Activated CD8-positive, alpha-beta memory T cell treated with anti-CD3 and anti-CD28 coated beads for 4 hours (primary cell): ENCODE data around the gene PSMC6.
A peak's percentile ranks its signal among the peaks of the same experiment; 100 is the strongest.
"Not testable (repeated sequence)": the region's sequence is repeated elsewhere in the genome, so short reads cannot be mapped to it uniquely, and the experiment has no call there.

Experiments used
- DNase-seq, 2 donors: peaks; one replicate each; pipeline ENCODE4 v3.0.0-alpha.2; 2020; ENCODE audit warnings: low read depth in 2 of 2

Gene PSMC6

GRCh38 chr14:52723514-52724359, 16.7 kb downstream of the PSMC6 start:
- DNase-seq = no peak

- no peak for DNase-seq
Observed at GRCh38 chr14:52724360-52724644, 17.3 kb downstream of the PSMC6 start.

GRCh38 chr14:52727509-52727908, 20.5 kb downstream of the PSMC6 start:
- DNase-seq = not testable (repeated sequence)

- DNase-seq = not testable (repeated sequence)
Observed at GRCh38 chr14:52729035-52729434, 22.0 kb downstream of the PSMC6 start.

- DNase-seq = no peak
Observed at GRCh38 chr14:52729585-52729924, 22.6 kb downstream of the PSMC6 start.

- peak; percentile 95 for DNase-seq
Observed at GRCh38 chr14:52729925-52730708, 23.1 kb downstream of the PSMC6 start, which contains the start of gene STYX. Gene STYX (plus strand): TSS chr14:52730166. CDS start chr14:52730475, 309 bp downstream.

- no peak for DNase-seq
Observed at GRCh38 chr14:52730709-52731111, 23.7 kb downstream of the PSMC6 start.

GRCh38 chr14:52733824-52734223, 26.8 kb downstream of the PSMC6 start:
- no peak for DNase-seq

GRCh38 chr14:52735921-52736489, 29.0 kb downstream of the PSMC6 start:
- no peak for DNase-seq

- DNase-seq = no peak
Observed at GRCh38 chr14:52738409-52738808, 31.4 kb downstream of the PSMC6 start.

- DNase-seq = no peak
Observed at GRCh38 chr14:52740751-52741150, 33.8 kb downstream of the PSMC6 start.

- DNase-seq = no peak
Observed at GRCh38 chr14:52741865-52742264, 34.9 kb downstream of the PSMC6 start.

GRCh38 chr14:52748647-52749292, 41.8 kb downstream of the PSMC6 start:
- no peak for DNase-seq

GRCh38 chr14:52755607-52756316, 48.8 kb downstream of the PSMC6 start:
- DNase-seq = no peak

GRCh38 chr14:52759145-52759544, 52.1 kb downstream of the PSMC6 start:
- DNase-seq = no peak

GRCh38 chr14:52762923-52763322, 55.9 kb downstream of the PSMC6 start:
- DNase-seq = not testable (repeated sequence)

- no peak for DNase-seq
Observed at GRCh38 chr14:52767058-52767833, 60.2 kb downstream of the PSMC6 start.

GRCh38 chr14:52769887-52770286, 62.9 kb downstream of the PSMC6 start:
- DNase-seq = no peak

GRCh38 chr14:52776816-52777215, 69.8 kb downstream of the PSMC6 start:
- DNase-seq = no peak
